Smooth muscle cell of the pulmonary artery (primary cell): ENCODE results near the gene SPDL1. TPM values are rescaled to one million over a fixed set of nuclear protein-coding genes. Genes with fewer than 3 reads are reported as not detected.

Source experiments
- total RNA-seq: library from RNA; depleted of rRNA; stranded (reverse); fragments of >200 nt; gene quantifications from 2 replicates; pipeline ENCODE4 v1.2.3, GENCODE V29; 2014

SPDL1 gene
- 11.6 and 17.9 TPM in 2 replicates for total RNA-seq

GRCh38 chr5:169583424-169584220 lies at the start of gene SPDL1:
SPDL1 (plus strand) TSS chr5:169583773; CDS start chr5:169588417, 4,644 bp downstream.

GRCh38 chr5:169637085-169637548 lies 53.5 kb downstream of the SPDL1 start, which contains the start of gene DOCK2:
DOCK2 (plus strand) TSS chr5:169637275; CDS start chr5:169637327, 52 bp downstream.

Other genes starting within 250 kb of the SPDL1 start
- 1.5 and 2.0 TPM in 2 replicates for gene DOCK2, start 53.5 kb downstream of the SPDL1 start, total RNA-seq